ENCODE data around the gene IL1F10. TPM values are rescaled to one million over a fixed set of nuclear protein-coding genes. Genes with fewer than 3 reads are reported as not detected.

The IL1F10 gene, protein sequence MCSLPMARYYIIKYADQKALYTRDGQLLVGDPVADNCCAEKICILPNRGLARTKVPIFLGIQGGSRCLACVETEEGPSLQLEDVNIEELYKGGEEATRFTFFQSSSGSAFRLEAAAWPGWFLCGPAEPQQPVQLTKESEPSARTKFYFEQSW
- total RNA-seq (2016; rRNA removed; fragmentation: Illumina TruSeq; extraction: Trizol) (not detected in 2 replicates), polyA plus RNA-seq (2011; rRNA removed) (not detected in 2 replicates), polyA minus RNA-seq (2011; rRNA and poly(A)+ RNA removed; ENCODE audit: low replicate concordance) (not detected in 2 replicates), Bru-seq, nascent RNA (not detected), BruChase-seq, experiment 1, labeled RNA remaining after a 6-hour chase (not detected), BruChase-seq, experiment 2, labeled RNA remaining after a 2-hour chase (not detected)
- not detected in 2 replicates for total RNA-seq (2016; cell fraction: cytosol; rRNA removed; fragmentation: Illumina TruSeq; extraction: Trizol; ENCODE audit: low read depth)
- not detected in 2 replicates for total RNA-seq (2016; cell fraction: insoluble cytoplasmic fraction; rRNA removed; fragmentation: Illumina TruSeq; extraction: Trizol)
- not detected in 2 replicates for total RNA-seq (2016; cell fraction: membrane; rRNA removed; fragmentation: Illumina TruSeq; extraction: Trizol)
- not detected in 2 replicates for total RNA-seq (2016; cell fraction: nucleus; rRNA removed; fragmentation: Illumina TruSeq; extraction: Trizol)
- polyA plus RNA-seq (2011; cell fraction: cytosol; rRNA removed) = not detected in 2 replicates
- not detected in 2 replicates for polyA plus RNA-seq (2011; cell fraction: nucleus; rRNA removed)
- not detected in 2 replicates for polyA plus RNA-seq (2012)
- not detected in 2 replicates for polyA plus RNA-seq (2016; cell fraction: cytosol; fragmentation: Illumina TruSeq; extraction: Trizol; ENCODE audit: low read depth)
- polyA plus RNA-seq (2016; cell fraction: insoluble cytoplasmic fraction; fragmentation: Illumina TruSeq; extraction: Trizol; ENCODE audit: low read depth) = not detected in 2 replicates
- polyA plus RNA-seq (2016; cell fraction: membrane; fragmentation: Illumina TruSeq; extraction: Trizol; ENCODE audit: low read depth) = not detected in 2 replicates
- not detected in 2 replicates for polyA plus RNA-seq (2016; cell fraction: nucleus; fragmentation: Illumina TruSeq; extraction: Trizol; ENCODE audit: insufficient read depth, low read depth)
- polyA minus RNA-seq (2011; cell fraction: cytosol; rRNA and poly(A)+ RNA removed) = not detected in 2 replicates
- not detected in 2 replicates for polyA minus RNA-seq (2011; cell fraction: nucleus; rRNA and poly(A)+ RNA removed)
- long read RNA-seq, experiment 1 = 0 reads
- long read RNA-seq, experiment 2 = 0 reads

DNA sequence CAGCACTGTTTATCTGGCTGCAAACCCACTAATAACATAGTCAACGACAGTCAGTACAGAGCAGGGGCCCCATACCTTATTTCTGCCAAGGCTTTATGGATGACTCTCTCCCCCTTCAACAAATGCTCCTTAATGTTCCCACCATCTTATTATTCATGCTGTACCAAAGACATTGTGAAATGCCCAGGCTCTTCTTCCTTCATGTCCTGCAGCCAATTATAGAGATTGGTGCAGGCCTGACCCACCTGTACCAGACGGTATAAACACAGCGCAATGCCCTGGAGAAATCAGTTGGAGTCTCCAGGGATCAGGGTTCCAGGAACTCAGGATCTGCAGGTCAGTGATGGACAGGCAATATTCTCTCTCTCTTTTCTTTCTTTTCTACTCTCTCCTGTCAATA, at the start of gene IL1F10:
Gene IL1F10 (plus strand): TSS at position 290 of the 400 bp plus-strand sequence. CDS start 4,769 bp downstream, outside the sequence.
- TF ChIP-seq ZNF749 (CRISPR knock-in tag; IDR thresholded peaks at IDR 0.05; ENCODE audit: borderline replicate concordance) (no peak), SIX4 (CRISPR knock-in tag; IDR thresholded peaks at IDR 0.05) (no peak), JUNB (CRISPR knock-in tag; IDR thresholded peaks at IDR 0.05; ENCODE audit: borderline replicate concordance) (no peak), MAZ (IDR thresholded peaks at IDR 0.05; ENCODE audit: borderline replicate concordance, low read depth, low read length) (no peak), MAZ (CRISPR knock-in tag; IDR thresholded peaks at IDR 0.05; ENCODE audit: low read depth) (no peak), ZBTB21 (CRISPR knock-in tag; IDR thresholded peaks at IDR 0.05) (no peak)
- TF ChIP-seq, protein P1, sequence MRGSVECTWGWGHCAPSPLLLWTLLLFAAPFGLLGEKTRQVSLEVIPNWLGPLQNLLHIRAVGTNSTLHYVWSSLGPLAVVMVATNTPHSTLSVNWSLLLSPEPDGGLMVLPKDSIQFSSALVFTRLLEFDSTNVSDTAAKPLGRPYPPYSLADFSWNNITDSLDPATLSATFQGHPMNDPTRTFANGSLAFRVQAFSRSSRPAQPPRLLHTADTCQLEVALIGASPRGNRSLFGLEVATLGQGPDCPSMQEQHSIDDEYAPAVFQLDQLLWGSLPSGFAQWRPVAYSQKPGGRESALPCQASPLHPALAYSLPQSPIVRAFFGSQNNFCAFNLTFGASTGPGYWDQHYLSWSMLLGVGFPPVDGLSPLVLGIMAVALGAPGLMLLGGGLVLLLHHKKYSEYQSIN (CRISPR knock-in tag; IDR thresholded peaks at IDR 0.05; ENCODE audit: borderline replicate concordance) = no peak
- TF ChIP-seq, protein P2, sequence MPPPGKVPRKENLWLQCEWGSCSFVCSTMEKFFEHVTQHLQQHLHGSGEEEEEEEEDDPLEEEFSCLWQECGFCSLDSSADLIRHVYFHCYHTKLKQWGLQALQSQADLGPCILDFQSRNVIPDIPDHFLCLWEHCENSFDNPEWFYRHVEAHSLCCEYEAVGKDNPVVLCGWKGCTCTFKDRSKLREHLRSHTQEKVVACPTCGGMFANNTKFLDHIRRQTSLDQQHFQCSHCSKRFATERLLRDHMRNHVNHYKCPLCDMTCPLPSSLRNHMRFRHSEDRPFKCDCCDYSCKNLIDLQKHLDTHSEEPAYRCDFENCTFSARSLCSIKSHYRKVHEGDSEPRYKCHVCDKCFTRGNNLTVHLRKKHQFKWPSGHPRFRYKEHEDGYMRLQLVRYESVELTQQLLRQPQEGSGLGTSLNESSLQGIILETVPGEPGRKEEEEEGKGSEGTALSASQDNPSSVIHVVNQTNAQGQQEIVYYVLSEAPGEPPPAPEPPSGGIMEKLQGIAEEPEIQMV (CRISPR knock-in tag; IDR thresholded peaks at IDR 0.05; ENCODE audit: low read depth) = no peak
- TF ChIP-seq, protein P3, sequence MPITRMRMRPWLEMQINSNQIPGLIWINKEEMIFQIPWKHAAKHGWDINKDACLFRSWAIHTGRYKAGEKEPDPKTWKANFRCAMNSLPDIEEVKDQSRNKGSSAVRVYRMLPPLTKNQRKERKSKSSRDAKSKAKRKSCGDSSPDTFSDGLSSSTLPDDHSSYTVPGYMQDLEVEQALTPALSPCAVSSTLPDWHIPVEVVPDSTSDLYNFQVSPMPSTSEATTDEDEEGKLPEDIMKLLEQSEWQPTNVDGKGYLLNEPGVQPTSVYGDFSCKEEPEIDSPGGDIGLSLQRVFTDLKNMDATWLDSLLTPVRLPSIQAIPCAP (CRISPR knock-in tag; IDR thresholded peaks at IDR 0.05; ENCODE audit: low read depth) = no peak
- intact Hi-C loops (cut with micrococcal nuclease; ENCODE audit: unreplicated experiment) = no loop called here
- in situ Hi-C loops (cut with HindIII; ENCODE audit: extremely low pct_ligation_motif_present, low pct_unique_long_range_greater_than_20kb) = no loop called here

More for the DNA sequence above, at the start of gene IL1F10:
- Histone ChIP-seq H3K4me1 (ENCODE audit: insufficient read depth, low read length) (no peaks in the 10 kb centered on the region), H3K9me3 (ENCODE audit: low read length) (no peaks in the 10 kb centered on the region), H3K4me2 (ENCODE audit: low read depth, low read length) (no peak within 1 kb of the TSS), H4K20me1 (ENCODE audit: insufficient read depth, low read length) (no peaks in the 10 kb centered on the region), H3K27ac (ENCODE audit: extremely low read length, insufficient read depth, low read length) (no peak within 1 kb of the TSS), H3K36me3 (replicated peaks in 1 of 2; ENCODE audit: control insufficient read depth in 1 of 2, insufficient read depth in 2 of 2, low read length in 2 of 2) (no peaks in the 10 kb centered on the region), H2AFZ (ENCODE audit: low read length) (no peak within 1 kb of the TSS), H3K79me2 (ENCODE audit: insufficient read depth, low read length) (no peaks in the 10 kb centered on the region), H3K27me3 (ENCODE audit: control insufficient read depth in 1 of 2, insufficient read depth in 2 of 2, low read length in 2 of 2) (peaks cover 0 to 6% of the 10 kb centered on the region in 2 experiments; a peak in 2 of 5 replicates), H3K4me3 (replicated peaks in 1 of 3; ENCODE audit: insufficient read depth in 1 of 3, low read depth in 2 of 3, low read length in 3 of 3) (no peak within 1 kb of the TSS), H3K9ac (ENCODE audit: insufficient read depth, low read depth, low read length) (no peak within 1 kb of the TSS)
- no TSS peak for BruUV-seq (replicated peaks)
- CTCF ChIA-PET (ENCODE audit: low intra/inter-chr PET ratio, low total read pairs) = no interaction called here
- no peak for ATAC-seq
- WGBS (ENCODE audit: low lambda C conversion rate) = 34% methylated on average over 3 of the region's 3 CpGs
- no peak for FAIRE-seq
- POLR2A ChIA-PET = no interaction called here
- no peak for DNase-seq (ENCODE audit: low spot score)

Data from HepG2 (cell line).